Right renal pelvis (tissue), 4 donors: ENCODE data around the gene SLC66A2. TPM values are rescaled to one million over a fixed set of nuclear protein-coding genes. Genes with fewer than 3 reads are reported as not detected.

Experiments used
- DNase-seq, 4 donors: peaks; one replicate each; pipeline ENCODE4 v3.0.0-alpha.2; 2013; ENCODE audit warnings: low read depth in 4 of 4, low spot score in 3 of 4, missing footprints in 1 of 4
- polyA plus RNA-seq, 4 donors: library from polyadenylated mRNA; unstranded; fragments of 120-200 nt; gene quantifications; one replicate each; pipeline ENCODE4 v1.2.1, GENCODE V29; 2013; ENCODE audit not compliant: insufficient read length in 4 of 4

The SLC66A2 gene
- polyA plus RNA-seq, 4 donors: 21.1 to 36.1 (median 26.5) TPM

DNA sequence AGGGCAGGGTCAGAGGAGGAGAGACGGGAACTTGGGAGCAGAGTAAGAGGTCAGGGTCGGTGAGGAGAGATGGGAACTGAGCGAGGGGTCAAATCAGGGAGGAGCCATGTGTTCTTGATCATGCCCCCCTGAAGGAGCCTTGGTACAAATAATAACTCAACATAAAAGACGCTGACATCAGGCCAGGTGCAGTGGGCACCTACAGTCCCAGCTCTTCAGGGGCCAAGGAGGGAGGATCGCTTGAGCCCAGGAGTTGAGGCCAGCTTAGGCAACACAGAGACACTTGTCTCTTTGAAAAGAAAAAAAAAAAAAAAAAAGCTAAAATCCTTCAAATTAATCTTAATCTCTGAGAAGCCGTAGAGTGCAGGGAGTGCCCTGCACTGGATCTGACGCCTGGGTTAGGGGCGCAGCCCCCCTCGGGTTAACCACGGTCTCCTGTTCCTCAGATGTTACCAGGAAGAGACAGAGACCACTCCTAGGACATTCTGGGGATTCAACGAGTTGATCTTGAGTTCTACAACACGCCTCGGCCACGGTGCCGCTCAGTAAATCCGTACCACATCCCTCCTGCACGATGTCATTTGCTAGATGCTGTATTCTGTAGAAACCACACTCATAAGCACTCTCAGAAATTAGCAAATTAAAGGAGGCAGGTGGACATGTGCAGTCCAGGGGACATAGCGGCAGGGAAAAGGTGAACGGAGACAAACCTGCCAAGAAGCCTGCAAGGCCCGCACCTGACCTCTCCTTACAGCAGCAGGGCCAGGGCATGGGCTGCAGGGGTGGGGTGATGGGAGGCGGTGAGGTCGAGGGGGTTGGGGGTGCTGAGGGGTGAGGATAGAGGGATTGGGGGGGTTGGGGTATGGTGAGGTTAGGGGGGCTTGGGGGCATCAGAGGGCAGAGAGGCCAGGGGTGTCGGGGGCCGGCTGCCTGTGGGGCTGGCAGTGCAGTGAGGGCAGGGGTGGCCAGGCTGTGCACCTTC, 29.2 kb downstream of the SLC66A2 start:
- DNase-seq: no peak

DNA sequence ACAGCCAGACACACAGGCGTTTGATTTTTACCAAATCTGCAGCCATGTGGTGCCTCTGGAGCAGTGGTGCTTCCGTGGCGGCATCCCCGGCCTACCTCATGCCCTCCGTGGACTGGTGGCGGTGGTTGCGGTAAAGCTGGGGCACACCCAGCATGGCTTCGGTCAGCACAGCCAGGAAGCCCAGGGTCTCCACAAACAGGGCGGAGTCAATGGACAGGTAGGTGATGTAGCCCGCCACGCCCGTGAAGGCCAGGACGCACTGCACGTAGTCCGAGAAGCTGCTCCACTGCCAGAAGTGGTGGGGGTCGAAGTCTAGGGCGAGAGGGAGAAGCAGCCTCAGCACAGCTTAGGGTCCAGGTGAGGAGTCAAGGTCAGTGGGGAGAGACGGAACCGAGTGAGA, 32.4 kb downstream of the SLC66A2 start:
- DNase-seq: no peak

DNA sequence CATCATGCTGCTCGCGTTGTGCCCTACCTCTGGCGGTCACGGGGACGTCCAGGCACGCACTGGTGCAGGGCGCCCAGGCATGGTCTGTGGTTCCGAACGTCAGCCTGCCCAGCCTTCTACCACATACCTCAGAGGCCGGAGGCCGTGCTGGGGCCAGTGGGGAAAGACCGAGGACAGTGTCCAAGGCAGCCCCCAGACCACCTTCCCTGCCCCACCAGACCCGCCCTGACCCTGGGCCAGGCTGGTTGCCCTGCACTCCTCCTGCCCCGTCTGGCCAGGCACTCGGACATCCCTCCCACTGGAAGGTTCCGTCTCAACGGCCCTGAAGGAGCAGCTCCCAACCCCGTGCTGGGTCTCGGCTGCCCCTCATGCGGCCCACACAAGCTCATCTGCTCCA, 32.8 kb downstream of the SLC66A2 start:
- DNase-seq: no peak

DNA sequence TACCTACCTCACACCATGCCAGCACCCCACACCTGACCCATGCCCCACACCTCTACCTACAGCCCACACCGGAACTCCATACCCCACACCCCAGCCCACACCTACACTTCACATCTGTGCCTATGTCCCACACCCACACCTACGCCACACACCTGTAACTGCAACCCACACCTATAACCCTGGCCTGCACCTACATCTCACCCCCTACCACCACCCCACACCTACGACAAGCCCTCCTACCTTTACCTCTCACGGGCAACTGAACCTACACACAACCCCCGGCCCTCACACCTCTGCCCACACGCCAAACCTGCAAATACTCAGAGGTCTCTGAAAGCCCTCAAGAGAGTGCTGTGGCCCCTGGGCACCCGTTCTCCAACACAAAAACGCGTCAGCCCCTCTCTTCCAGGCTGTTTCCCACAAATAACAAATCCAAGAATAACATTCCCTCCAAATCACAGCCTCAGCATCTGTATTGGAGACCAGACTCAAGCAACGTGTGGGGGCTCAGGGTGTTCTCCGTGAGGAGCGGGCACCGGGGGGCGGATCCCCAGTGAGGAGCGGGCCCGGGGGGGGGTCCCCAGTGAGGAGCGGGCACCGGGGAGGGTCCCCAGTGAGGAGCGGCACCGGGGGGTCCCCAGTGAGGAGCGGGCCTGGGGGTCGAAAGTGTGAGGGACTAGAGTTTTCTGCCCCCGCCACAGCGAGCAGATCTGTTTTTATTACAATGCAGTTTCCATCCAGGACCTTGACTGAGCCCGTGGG, 33.4 kb downstream of the SLC66A2 start:
- no peak for DNase-seq

DNA sequence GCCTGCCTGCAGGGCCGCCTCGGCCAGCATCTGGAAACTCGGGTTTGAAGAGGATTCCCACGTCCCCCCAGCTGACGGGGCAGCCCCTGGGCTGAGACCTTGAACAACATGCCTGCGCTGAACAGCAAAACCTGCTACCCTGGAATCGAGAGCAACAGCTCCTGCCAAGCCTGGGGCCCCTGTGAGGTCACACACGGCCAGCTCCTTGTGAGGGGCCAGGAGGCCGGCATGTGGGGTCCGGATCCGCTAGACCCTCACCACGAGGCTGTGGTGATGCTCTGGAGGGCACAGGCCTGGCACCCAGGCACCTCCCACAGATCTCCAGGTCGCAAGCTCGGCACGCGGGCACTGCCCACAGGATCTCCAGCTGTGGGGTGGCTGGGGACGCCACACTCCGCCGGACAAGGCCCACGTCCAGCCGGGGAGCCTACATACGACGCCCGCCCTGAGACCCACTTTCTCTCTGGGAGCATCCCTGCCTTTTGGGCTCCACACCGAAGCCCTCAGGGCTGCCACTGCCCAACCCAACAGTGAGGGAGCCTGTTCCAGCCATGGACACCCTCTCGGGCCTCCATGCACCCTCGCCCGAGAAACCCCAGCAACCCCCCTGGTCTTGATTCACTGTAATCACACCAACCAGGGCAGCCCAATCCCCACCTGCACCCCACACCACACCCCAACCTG, 34.1 kb downstream of the SLC66A2 start:
- no peak for DNase-seq

DNA sequence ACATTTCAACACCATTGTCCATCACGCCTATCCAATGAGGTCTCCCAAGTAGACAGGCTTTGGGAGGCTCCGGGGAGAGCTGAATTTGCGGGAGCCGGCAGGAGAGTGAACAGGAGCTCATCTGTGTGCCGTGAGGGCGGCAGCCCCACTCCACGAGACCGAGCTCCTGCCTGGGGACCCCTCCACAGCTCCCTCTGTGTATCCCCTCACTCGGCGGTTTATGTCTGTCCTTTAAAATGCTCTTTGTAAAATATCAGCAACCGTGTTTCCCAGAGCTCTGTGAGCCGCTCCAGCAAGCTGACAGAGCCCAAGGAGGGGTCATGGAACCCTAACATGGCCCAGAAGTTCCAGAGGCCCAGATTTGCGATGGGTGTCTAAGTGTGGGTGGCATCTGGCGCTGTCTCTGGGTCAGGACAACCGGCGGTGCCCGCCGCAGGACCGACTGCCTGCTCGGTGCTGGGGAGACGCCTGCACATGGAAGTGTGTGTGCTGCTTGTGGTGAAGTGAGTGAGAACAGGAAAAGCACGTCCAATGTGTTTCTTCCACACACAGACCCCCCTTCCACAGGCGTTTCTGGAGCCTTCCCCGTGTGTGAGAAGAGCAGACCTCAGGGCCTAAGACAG, 34.8 kb downstream of the SLC66A2 start:
- no peak for DNase-seq

DNA sequence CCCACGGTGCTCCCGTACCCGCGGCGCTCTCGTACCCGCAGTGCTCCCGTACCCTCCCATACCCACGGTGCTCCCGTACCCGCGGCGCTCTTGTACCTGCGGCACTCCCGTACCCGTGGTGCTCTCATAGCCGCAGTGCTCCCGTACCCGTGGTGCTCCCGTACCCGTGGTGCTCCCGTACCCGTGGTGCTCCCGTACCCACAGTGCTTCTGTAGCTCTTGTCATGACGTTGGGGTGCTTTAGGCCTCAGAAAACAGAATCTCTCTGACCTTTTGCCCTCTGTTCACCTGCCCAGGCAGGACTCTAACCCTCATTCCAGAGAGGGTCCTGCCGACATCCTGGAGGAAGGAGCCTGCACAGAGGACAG, 35.3 kb downstream of the SLC66A2 start:
- no peak for DNase-seq

DNA sequence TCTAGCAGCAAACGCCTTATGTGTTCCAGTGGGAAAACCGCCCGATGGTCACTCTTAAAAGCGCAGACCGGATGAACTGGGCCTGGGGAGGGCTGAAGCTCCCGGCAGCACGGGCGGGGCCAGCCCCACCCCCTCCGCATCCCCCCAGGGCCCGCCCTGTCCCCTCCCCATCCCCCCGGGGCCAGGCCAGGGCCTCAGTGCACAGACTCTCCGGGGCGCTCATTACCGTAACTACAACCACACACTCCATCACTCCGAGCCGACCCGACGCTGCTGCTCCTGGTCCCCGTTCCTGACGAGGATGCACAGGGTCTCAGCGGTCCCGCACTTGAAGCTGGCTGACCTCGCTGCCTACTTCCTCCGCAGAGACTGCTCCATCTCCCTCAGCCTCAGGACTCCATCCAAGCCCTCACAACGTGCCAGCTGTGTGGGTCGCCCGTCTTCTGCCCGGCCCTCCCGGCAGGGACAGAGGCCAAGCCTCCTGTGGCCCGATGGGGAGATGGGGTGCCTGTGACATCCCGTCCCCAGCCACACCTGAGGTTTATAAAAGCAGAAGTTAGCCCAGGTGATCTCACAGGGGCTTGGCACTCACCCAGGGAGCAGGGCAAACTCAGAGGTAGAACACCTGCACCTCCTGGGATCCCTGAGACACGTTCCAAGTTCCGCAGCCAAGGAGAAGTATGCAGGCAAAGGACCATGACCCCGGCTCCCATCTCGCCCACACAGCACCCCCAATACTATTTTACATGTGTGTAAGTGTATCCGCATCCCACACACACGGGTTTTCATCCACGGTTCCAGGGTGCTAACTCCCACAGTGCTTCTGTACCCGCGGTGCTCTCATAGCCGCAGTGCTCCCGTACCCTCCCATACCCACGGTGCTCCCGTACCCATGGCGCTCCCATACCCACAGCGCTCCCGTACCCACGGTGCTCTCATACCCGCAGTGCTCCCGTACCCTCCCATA, 36.0 kb downstream of the SLC66A2 start:
- DNase-seq: no peak

DNA sequence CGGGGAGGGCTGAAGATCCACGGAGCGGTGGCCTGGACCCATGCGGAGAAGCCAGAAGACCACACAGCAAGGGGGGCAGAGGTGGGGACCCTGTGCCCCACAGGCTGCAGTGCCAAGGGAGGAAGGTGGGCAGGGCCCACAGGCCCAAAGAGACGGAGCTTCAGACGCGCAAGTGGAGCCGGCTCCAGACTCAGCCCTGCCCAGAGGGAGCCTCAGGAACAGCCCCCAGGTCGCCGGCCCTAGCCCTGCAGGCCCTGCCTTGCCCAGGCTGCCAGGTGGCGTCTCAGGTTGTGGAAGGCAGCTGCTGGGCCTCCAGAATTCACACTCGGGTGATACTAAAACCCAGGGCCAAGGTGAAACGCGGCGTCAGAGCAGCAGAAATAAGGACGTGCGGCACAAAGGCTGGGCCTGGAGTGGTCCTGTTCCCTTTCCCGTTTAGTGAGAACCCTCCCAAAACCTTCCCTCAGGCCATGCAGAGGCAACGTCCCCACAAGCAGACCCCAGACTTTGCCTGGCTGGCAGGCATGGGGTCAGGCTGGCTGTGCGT, 36.8 kb downstream of the SLC66A2 start:
- DNase-seq: no peak

DNA sequence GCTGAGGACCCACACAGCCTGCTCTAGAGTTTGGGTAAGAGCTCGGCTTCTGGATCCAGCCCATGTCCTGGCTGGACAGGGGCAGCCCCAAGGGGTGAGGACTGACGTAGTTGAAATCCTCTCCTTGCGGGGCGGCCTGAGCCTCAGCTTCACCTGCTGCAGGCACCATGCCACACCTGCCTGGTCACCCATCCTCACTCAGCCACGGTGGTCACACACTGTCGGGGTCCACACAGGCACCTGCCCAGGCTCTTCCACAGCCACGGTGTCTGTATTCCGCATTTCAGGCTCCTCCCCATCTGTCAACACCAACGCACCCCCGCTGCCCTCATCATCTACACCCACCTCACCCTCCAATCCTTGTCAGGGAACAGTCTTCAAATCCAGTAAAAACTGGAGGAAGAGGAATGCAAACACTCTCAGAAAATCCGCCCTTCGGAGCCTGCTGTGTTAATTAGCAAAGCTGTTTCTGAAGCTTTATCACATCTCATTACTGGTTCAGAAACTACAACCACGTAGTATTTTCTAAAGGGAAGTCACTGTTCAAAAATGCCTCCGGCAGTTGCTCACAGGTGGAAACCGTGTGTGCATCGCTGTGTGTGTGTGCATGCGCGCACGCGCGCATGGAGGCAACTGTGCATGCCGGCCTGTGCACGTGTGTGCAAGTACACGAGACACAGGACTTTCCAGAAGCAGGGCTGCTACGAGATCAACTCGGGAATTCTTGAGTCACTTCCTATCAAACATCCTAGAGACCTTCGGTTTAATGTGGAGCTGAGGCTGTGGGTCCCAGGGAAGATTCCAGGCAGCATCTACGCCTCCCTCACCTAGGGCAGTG, 38.2 kb downstream of the SLC66A2 start:
- DNase-seq: no peak

DNA sequence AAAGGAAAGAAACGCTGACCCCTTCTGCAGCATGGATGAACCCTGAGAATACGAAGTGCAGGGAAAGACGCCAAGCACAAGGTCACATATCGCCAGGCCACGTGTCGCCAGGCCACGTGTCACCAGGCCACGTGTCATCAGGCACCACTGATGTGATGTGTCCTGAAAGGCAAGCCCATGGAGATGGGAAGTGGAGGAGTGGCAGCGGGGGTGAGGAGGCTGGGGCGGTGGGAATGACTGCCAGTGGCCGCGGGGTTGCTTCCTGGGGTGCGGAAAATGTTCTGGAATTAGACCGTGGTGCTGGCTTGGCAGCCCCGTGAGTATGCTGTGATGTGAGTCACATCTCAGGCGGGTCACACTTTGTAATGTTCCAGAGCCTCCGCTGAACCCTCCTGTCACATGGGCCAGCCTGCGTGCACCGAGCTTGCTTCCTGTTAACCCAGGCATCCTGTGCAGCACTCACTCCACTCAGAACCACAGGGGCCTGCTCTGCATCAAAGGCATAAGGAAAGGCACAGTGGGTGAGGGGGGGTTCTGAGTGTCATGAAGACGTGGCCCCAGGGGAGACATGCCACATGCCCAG, 39.0 kb downstream of the SLC66A2 start:
- no peak for DNase-seq

DNA sequence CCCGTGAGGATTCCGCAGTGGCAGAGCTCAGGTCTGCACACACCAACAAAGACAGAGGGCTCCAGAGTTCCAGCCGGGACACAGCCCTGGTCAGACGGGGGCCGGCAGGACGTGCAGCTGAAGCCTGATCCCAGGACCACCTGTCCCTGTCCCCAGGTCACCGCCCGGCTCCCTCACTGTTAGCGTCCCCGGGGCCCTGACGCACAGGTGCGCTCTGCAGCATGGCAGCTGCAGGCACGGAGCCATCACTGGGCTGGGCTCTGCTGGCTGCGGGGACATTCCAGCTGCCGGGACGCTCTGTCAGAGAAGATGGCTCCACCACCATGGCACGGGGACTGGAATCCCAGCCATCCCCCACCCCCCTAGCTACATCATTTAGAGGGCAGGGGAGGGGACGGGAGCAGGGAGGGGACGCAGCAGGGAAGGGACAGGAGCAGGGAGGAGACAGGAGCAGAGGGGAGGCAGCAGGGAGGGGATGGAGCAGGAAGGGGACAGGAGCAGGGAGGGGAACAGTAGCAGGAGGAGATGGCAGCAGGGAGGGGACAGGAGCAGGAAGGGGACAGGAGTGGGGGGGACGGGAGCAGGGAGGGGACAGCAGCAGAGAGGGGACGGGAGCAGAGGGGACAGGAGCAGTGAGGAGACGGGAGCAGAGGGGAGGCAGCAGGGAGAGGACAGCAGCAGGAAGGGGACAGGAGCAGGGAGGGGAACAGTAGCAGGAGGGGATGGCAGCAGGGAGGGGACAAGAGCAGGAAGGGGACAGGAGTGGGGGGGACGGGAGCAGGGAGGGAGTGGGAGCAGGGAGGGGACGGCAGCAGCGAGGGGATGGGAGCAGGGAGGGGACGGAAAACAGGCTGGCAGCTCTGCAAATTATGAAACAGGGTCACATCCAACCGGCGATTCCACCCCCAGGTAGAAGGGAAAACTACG, 39.8 kb downstream of the SLC66A2 start:
- no peak for DNase-seq

DNA sequence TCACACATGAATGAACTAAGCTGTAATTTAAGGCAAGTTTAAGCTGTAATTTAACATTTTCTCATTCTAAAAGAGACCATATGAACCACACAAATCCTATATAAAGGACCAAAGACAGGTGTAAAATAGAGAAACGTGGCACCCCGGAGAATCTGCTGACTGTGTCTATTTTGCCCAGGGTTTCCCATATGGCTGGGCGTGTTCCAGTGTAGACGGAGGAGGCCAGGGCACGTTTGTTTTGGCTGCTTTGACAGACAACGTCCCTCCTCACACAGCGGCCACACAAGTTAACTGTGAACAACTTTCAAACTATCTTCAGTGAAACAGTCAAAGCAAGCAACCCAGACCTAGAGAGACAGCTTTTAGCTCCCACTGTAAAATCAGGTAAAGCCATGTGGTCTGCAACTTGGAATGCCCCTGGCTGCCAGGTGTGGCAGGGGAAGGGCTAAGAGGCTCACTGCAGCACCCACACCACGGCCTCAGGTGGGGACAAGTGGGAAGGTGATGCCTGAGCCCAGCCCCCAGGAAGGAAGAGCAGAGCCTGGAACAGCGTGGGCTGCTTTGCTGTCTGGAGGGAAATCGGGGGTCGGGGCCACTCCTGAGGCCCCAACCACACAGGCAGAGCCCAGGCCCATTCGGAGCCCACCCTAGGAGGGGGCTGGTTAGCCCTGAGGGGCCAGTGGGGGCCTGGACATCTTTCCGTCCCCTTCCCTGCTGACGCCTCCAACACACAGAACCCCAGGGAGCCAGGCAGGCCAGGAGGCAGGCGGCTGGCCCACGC, 40.7 kb downstream of the SLC66A2 start:
- no peak for DNase-seq

DNA sequence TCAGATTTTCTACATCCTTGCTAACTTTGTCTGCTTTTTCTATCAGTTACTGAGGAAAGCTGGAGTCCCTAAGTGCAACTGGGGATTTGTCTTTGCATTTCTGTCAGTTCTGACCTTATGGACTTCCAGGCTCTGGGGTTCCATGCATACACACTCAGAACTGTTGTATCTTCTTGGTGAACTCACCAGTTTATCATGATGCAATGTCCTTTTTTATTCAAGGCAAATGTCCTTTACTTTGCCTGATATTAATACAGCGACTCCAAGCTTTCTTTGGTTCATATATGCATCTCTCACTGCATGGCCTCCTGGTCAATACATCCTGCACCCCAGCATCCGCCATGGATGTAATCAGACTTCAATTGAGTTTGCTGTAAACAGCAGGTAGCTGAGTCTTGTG, 44.7 kb downstream of the SLC66A2 start:
- no peak for DNase-seq

DNA sequence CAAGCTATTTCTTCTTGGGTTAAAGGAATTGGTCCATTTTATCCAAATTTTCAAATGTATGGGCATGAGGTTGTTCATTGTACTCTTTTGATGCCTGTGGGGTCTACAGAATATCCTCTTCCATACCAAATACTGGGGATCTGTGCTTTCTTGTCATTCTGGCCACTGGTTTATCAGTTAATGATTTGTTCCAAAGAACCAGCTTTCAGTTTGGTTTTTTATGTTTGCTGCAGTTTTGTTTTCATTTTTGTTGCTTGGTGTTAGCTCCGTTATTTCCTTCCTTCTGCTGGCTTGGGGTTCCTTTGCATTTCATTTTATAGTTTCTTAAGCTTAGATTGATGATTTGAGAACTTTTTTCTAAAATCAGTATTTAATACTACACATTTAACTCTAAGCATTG, 45.5 kb downstream of the SLC66A2 start:
- DNase-seq: no peak

DNA sequence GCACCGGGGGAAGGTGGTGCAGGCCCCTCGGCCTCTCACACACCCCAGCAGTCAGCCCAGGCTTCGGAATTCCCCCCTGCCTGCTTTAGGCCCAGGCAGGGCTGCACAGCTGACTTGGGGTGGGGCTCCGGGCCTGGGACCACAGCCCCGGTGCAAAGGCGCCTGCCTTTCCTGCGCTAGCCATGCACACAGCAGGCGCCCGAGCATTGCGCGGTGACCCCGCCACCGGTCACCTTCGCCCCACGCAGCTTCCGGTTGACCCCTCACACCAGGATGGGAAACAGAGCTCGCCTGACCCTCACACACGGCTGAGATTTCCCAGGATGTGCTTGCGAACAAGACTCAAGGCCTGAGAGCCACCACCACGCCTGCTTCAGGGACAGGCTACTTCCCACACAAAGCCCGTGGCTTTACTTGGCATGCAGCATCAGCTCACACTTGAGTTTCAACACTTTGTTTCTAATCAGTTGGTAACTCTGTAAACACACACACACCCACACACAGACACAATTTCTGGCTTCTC, 46.0 kb downstream of the SLC66A2 start:
- DNase-seq: no peak
